VCaP (cell line): ENCODE measurements around the gene GAL3ST2.

Experiments used
- H3K27ac ChIP-seq: fragments of 450-650 bp; 2 replicates; pipeline ENCODE4 v1.5.1; 2017
- TF ChIP-seq, protein P1 (sequence below): fragments of 450-650 bp; conservative IDR thresholded peaks from 2 replicates; pipeline ENCODE4 v1.5.1; 2017; ENCODE audit warnings: mild to moderate bottlenecking, moderate library complexity

GAL3ST2 gene

GRCh38 chr2:241834527-241835210 is 58.0 kb downstream of the GAL3ST2 start:
- H3K27ac ChIP-seq: no peak overlapping the region
- TF ChIP-seq, protein P1, sequence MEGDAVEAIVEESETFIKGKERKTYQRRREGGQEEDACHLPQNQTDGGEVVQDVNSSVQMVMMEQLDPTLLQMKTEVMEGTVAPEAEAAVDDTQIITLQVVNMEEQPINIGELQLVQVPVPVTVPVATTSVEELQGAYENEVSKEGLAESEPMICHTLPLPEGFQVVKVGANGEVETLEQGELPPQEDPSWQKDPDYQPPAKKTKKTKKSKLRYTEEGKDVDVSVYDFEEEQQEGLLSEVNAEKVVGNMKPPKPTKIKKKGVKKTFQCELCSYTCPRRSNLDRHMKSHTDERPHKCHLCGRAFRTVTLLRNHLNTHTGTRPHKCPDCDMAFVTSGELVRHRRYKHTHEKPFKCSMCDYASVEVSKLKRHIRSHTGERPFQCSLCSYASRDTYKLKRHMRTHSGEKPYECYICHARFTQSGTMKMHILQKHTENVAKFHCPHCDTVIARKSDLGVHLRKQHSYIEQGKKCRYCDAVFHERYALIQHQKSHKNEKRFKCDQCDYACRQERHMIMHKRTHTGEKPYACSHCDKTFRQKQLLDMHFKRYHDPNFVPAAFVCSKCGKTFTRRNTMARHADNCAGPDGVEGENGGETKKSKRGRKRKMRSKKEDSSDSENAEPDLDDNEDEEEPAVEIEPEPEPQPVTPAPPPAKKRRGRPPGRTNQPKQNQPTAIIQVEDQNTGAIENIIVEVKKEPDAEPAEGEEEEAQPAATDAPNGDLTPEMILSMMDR: no peak

DNA sequence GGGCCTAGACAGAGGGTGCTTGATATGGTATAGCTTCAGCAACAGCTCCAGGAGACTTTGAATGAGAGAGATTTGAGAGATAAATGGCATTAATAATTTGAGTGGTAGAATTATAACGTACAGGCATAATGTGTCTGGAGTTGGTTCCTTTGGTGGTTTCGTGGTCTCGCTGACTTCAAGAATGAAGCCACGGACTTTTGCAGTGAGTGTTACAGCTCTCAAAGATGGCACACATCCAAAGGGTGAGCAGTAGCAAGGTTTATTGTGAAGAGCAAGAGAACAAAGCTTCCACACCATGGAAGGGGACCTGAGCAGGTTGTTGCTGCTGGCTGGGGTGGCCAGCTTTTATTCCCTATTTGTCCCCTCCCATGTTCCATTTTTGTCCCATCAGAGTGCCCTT is 59.0 kb downstream of the GAL3ST2 start:
- TF ChIP-seq, protein P1: no peak
- no peak overlapping the region for H3K27ac ChIP-seq

DNA sequence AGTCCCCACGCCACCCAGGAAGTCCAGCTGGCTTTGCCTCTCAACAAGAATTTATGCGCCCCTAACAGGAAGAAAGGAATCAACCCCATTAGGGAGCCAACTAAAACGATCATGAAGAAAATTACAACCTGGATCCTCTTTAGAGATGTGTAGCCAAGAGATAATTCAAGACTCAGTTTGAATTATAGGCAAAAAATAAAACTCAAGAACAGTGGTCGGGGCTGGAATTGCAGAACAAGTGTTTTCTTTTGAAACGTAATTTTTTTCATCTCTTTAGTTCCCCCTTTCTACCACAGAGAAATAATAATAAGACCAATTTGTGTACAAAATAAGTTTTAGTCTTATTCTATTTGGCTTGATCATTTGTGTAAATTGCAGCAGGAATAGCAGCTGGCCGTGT is 59.7 kb downstream of the GAL3ST2 start:
- no peak overlapping the region for H3K27ac ChIP-seq
- TF ChIP-seq, protein P1: no peak

GRCh38 chr2:241837197-241837965 is 60.8 kb downstream of the GAL3ST2 start:
- H3K27ac ChIP-seq: no peak overlapping the region
- TF ChIP-seq, protein P1: no peak

- no peak overlapping the region for H3K27ac ChIP-seq
- TF ChIP-seq, protein P1: no peak
Measured at GRCh38 chr2:241841181-241842066, 64.8 kb downstream of the GAL3ST2 start.

- TF ChIP-seq, protein P1: no peak
- no peak overlapping the region for H3K27ac ChIP-seq
Measured at GRCh38 chr2:241842067-241842415, 65.4 kb downstream of the GAL3ST2 start.
